ENCODE measurements around the gene GRM7.

GRM7 gene

GRCh38 chr3:7602297-7602696 lies 741.4 kb downstream of the GRM7 start:
- TF ChIP-seq POLR2AphosphoS5 (IDR thresholded peaks at IDR 0.05; ENCODE audit: low read depth, low read length) = no peak
- no peak for TF ChIP-seq TAF1 (IDR thresholded peaks at IDR 0.05; ENCODE audit: borderline replicate concordance, insufficient read depth, low read length)
- no peak for TF ChIP-seq SIN3A (IDR thresholded peaks at IDR 0.05; ENCODE audit: borderline replicate concordance, insufficient read depth, low read length)
- no peak for TF ChIP-seq FOXP2 (optimal IDR thresholded peaks at IDR 0.05; ENCODE audit: borderline replicate concordance, extremely low read depth, extremely low read length, insufficient read depth)
- no peak for TF ChIP-seq REST (IDR thresholded peaks at IDR 0.05; ENCODE audit: insufficient read depth in 1 of 2, low read depth in 2 of 2, low read length in 2 of 2)

- TF ChIP-seq SIN3A (IDR thresholded peaks at IDR 0.05; ENCODE audit: borderline replicate concordance, insufficient read depth, low read length) (no peak), REST (IDR thresholded peaks at IDR 0.05; ENCODE audit: insufficient read depth in 1 of 2, low read depth in 2 of 2, low read length in 2 of 2) (no peak)
These were observed 746.2 kb downstream of the GRM7 start for GRCh38 chr3:7607083-7607482.

- TF ChIP-seq FOXP2 (optimal IDR thresholded peaks at IDR 0.05; ENCODE audit: borderline replicate concordance, extremely low read depth, extremely low read length, insufficient read depth) (no peak), POLR2AphosphoS5 (IDR thresholded peaks at IDR 0.05; ENCODE audit: low read depth, low read length) (no peak), TAF1 (IDR thresholded peaks at IDR 0.05; ENCODE audit: borderline replicate concordance, insufficient read depth, low read length) (no peak), REST (IDR thresholded peaks at IDR 0.05; ENCODE audit: insufficient read depth in 1 of 2, low read depth in 2 of 2, low read length in 2 of 2) (no peak), SIN3A (IDR thresholded peaks at IDR 0.05; ENCODE audit: borderline replicate concordance, insufficient read depth, low read length) (no peak)
These were observed 746.8 kb downstream of the GRM7 start for GRCh38 chr3:7607676-7608075.

- TF ChIP-seq POLR2AphosphoS5 (IDR thresholded peaks at IDR 0.05; ENCODE audit: low read depth, low read length) = no peak
- no peak for TF ChIP-seq SIN3A (IDR thresholded peaks at IDR 0.05; ENCODE audit: borderline replicate concordance, insufficient read depth, low read length)
- no peak for TF ChIP-seq TAF1 (IDR thresholded peaks at IDR 0.05; ENCODE audit: borderline replicate concordance, insufficient read depth, low read length)
- TF ChIP-seq FOXP2 (optimal IDR thresholded peaks at IDR 0.05; ENCODE audit: borderline replicate concordance, extremely low read depth, extremely low read length, insufficient read depth) = no peak
- TF ChIP-seq REST (IDR thresholded peaks at IDR 0.05; ENCODE audit: insufficient read depth in 1 of 2, low read depth in 2 of 2, low read length in 2 of 2) = no peak
These were observed 749.7 kb downstream of the GRM7 start for GRCh38 chr3:7610634-7611033.

GRCh38 chr3:7615043-7615442 lies 754.1 kb downstream of the GRM7 start:
- TF ChIP-seq POLR2AphosphoS5 (IDR thresholded peaks at IDR 0.05; ENCODE audit: low read depth, low read length) (no peak), FOXP2 (optimal IDR thresholded peaks at IDR 0.05; ENCODE audit: borderline replicate concordance, extremely low read depth, extremely low read length, insufficient read depth) (no peak), REST (IDR thresholded peaks at IDR 0.05; ENCODE audit: insufficient read depth in 1 of 2, low read depth in 2 of 2, low read length in 2 of 2) (no peak), SIN3A (IDR thresholded peaks at IDR 0.05; ENCODE audit: borderline replicate concordance, insufficient read depth, low read length) (no peak), TAF1 (IDR thresholded peaks at IDR 0.05; ENCODE audit: borderline replicate concordance, insufficient read depth, low read length) (no peak)

Measured in PFSK-1 (cell line).